ENCODE results near the gene SURF6.
"Not testable (repeated sequence)": the region's sequence is repeated elsewhere in the genome, so short reads cannot be mapped to it uniquely, and the experiment has no call there.

SURF6 gene

DNA sequence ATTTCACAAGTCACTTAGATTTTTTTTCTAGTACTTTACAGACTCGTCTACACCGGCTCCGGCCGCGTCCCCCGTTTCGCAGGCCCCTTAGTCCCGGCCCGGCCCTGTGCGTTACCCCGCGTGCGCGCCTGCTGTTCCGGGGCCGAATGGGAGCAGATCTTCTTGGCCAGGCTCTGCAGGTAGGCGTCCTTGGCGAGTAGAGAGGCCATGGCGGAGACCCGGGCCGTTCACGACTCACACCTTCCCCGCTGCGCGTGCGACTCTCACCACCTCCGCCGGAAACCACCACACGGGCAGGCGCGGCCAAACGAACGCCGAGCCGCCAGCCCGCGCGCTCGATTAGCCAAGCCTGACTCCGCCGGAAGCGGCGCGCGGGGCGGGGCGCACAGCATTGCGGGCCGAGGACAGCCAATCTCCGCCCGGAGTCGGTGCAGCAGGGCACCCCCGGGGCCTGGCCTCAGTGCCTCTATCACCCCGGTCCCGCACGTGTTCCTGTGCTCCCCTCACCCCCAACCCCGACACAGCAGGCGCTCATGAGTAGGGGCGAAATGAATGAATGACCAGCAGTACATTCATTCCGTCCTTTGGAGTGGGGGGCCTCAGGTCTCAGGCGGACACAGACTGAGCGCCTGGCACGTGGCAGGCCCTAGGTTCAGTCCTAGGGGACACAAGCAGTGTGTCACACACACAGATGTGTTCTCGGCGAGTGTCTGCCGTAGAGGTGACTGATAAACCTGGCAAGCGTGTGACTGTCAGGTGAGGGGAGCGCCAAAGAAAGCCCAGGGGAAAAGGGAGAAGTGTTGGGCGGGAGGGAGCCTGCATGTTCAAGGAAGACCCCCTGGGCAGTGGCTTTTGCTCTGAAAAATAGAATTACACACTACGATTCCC is at the start of gene SURF6:
SURF6 (minus strand) TSS at position 265 of the 888 bp plus-strand sequence; CDS start at position 209, 56 bp downstream.
- peak; percentile 94 for DNase-seq

DNA sequence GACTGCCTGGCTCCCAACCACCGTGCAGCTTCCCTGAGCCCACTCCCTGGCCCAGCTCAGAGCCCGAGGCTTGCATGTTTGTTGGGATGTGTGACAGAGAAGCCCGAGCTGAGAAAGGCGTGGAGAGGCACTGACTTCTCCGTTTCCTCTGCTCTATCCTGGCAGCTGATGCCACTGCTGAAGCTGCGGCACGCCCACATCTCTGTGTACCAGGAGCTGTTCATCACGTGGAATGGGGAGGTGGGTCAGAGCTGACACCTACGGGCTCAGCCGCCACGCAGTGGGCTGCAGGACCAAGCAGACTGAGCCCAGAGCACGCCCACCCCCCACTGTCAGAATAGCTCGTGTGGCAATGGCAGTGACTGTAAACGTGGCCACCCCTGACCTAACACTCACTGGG is 49.5 kb upstream of the SURF6 start:
- DNase-seq, result no peak

DNA sequence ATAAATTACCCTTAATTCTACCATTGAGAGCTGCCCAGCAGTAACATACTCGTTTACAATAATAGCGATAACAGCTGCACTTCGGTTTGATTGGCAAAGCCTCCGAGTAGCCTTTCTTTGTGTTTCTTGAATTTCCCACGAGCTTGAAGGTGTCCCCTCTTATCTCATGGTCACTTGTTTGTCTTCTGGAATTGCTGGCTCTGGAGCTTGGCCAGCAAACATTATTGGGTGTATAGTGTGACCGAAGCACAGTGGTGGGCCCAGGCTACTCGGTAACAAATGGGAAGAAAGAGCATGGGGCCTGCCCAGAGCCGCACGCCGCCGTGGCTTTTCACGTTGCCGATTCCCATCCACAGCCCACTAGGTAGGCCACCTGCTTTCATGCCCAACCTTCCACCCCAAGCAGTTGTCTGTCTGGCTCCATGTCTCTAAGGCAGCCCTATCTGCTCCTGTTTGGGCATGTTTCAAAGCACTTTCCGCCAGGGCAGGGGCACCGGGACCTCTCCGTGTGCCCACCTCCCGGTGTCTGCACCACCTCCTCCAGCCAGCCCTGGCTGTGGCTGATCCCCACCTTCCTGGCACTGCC is 48.8 kb upstream of the SURF6 start:
- DNase-seq, result no peak

DNA sequence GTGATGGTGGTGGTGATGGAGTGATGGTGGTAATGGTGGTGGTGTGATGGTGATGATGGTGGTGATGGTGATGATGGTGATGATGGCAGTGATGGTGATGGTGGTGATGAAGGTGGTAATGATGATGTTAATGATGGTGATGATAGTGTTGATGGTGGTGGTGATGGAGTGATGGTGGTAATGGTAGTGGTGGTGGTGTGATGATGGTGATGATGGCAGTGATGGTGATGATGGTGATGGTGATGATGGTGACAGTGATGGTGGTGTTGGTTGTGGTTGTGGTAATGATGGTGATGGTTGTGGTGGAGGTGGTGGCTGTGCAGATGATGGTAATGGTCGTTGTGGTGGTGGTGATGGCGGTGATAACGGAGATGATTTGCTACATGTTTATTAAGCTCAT is 47.5 kb upstream of the SURF6 start:
- no peak for DNase-seq

DNA sequence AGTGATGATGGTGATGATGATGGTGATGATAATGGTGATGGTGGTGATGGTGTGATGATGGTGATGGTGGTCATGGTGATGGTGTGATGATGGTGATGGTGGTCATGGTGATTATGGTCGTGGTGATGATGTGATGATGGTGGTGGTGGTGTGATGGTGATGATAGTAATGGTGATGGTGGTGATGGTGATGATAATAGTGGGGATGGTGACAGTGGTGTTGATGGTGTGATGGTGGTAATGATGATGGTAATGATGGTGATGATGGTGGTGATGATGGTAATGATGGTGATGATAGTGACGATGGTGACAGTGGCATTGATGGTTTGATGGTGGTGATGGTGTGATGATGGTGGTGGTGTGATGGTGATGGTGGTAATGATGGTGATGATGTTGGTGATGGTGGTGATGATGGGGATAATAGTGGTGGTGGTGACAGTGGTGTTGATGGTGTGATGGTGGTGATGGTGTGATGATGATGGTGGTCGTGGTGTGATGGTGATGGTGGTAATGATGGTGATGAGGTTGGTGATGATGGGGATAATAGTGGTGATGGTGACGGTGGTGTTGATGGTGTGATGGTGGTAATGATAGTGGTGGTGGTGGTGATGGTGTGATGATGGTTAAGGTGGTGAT is 46.6 kb upstream of the SURF6 start:
- DNase-seq, result no peak

DNA sequence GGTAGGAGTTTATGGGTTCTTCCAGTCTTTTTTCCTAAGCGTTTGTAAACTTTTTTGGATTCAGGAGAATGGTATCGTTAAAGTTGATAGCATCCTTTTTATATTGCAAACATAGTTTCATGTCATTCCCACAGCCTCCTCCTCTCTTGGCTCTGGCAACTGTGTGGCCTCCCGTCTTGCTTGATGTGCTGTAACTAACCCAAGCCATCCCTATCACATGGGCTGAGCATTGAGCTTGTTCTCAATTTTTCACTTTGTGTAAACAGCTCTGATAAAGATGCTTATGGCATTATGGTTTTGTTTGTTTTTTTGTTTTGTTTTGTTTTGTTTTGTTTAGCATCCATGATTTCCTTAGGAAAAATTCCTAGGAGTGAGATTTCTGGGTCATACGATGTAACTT is 44.7 kb upstream of the SURF6 start:
- no peak for DNase-seq

DNA sequence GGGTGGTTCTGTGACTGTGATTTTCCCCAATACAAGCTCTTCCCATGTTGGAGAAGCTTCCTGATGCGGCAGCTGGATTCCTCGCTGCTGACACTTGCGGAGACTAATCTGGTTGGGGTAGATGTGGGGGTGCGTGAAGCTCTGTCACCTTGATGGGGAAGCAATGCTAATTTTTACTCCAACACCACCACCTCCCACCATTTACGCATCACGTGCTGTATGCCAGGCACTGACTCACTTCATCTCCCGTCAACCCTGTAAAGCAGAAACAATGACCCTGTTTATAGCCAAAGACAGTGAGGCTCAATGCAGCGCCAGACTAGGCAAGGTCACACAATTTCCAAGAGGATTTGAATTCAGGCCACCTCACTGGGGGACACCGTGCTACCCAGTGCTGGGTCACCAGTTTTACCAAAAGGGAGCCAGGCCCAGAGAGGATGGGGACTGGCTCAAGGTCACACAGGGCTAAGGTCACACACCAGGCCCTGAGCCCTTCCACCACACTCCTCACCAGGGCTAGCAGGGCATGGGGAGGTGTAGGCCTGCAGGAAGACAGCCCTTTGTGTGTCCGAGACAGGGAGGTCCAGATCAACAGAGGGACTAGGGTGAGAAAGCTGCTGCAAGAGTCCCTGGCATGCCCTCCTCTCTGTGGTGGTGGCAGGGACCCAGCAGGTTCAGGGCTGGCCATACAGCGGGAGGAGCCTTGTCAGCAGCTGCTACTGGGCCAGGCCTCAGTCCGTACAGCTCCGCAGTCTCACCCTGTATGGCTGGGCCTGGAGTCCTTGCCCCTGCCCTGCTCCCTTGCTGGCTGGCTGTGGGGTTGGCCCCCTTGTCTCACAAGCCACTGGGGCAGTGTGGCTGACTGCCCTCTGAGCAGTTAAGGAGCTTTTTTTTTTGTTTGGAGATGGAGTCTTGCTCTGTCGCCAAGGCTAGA is 43.4 kb upstream of the SURF6 start:
- no peak for DNase-seq

DNA sequence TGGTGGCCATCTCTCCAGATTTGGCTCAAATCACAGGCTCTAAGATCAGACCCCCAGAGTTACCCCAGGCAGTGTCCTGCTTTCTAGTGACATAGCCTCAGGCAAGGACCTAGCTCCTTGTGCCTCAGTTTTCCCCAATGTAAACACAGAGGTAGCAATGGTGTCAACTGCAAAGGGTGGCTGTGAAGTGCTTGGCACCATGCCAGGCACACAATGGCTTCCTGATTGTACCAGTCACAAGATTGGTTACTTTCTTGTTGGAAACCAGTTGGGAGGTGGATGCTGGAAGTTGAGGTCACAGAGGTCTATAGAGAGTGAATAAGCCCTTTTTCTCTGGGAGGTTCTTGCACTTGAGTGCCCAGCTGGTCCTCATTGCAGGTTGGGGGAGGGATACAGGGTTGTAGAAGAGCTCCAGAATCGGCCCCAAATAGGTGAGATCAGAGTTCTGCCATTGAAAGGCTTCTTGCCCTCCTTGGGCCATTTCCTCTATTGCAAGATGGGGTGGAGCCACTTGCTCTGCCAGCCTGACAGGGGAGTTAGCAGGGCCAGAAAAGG is 42.5 kb upstream of the SURF6 start:
- no peak for DNase-seq

DNA sequence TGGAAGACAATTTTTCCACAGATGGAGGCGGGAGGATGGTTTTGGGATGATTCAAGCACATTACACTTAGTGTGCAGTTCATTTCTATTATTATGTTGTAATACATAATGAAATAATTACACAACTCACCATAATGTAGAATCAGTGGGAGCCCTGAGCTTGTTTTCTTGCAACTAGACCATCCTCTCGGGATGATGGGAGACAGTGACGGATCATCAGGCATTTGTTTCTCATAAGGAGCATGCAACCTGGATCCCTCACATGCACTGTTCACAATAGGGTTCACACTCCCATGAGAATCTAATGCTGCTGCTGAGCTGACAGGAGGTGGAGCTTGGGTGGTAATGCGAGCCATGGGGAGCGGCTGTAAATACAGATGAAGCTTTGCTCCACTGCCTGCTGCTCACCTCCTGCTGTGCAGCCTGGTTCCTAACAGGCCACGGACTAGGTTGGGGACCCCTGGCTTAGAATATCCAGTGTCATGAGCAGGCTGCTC is 41.8 kb upstream of the SURF6 start:
- DNase-seq, result no peak

DNA sequence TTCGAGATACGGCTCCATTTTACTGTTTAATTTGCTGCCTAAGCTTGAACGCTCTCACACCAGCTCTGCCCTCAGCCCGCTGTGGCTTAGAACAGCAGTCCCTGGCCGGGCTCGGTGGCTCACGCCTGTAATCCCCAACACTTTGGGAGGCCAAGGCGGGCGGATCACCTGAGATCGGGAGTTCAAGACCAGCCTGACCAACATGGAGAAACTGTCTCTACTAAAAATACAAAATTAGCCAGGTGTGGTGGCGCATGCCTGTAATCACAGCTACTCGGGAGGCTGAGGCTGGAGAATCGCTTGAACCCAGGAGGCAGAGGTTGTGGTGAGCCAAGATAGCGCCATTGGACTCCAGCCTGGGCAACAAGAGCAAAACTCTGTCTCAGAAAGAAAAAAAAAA is 41.3 kb upstream of the SURF6 start:
- DNase-seq, result not testable (repeated sequence)

DNA sequence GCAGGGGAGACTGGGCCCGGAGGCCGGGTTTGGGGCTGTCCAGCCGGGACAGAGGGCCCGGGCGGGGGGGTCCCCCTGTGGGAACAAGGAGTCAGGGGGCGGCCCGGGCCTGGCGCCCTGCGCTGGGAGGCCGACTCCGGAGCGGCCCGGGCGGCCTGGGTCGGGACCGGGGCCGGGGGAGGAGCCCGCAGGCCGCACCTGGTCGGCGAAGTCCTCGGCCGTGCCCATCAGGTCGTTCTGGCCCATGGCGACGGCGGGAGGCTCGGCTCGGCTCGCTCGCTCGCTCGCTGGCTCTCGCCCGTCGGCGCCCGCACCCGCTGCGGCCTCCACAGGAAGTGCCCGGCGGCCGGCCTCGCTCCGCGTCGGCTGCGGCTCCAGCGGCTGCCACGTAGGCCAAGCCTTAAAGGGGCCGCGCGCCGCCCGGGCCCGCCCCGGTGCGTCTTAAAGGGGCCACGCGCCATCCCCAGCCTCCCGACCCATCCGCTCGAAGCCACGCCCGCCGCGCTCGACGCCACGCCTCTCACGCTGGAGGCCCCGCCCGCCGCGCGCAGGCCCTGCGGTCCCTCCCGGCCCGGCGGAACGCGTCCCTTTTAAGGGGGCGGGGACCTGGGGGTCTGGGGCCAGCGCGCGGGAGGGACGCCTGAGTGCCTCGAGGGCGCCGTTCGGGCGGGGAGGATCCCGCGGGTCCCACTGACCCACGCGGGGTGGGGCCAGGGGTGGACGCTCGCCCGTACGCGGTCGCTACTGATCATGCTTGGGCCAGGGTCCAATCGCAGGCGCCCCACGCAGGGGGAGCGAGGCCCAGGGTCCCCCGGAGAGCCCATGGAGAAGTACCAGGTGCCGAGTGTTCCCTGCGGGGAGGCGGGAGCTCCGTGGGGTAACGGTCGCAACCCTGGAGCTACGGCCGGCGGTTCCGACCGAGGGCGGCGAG is 40.0 kb upstream of the SURF6 start, which contains the start of the genes STKLD1 and SURF4:
STKLD1 (plus strand) TSS at position 643 of the 931 bp plus-strand sequence; CDS start at position 751, 108 bp downstream.
SURF4 (minus strand) TSS at position 337 of the 931 bp plus-strand sequence; CDS start at position 246, 91 bp downstream.
- peak; percentile 95 for DNase-seq

DNA sequence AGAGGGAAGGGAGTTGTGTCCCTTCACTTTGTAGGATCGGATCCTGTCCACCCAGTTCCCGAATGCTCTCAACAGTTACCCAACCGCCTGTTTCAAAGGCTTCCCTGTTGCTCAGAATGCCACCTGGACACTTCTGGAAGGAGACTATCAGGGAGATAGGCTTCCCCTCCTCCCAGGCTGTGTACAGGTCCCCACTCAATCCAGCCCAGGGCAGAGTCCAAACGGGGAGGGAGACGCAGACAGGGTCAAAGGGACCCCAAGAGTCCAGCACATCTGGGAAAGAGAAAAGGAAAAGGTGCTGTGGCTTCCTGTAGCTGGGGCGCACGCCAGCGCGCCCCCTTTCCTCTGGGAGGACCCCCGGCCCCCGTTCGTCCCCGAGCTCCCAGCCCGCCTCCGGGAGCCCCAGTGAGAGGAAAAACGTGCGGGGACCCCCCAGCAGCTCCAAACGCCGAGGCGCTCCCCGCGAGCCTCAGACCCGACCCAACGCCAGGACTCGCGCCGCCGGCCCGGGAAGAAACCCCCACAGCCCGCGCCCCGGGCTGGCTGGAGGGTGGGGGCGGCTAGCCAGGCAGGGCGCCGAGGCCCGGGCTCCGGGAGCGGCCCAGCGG is 39.2 kb upstream of the SURF6 start:
- DNase-seq, result no peak

DNA sequence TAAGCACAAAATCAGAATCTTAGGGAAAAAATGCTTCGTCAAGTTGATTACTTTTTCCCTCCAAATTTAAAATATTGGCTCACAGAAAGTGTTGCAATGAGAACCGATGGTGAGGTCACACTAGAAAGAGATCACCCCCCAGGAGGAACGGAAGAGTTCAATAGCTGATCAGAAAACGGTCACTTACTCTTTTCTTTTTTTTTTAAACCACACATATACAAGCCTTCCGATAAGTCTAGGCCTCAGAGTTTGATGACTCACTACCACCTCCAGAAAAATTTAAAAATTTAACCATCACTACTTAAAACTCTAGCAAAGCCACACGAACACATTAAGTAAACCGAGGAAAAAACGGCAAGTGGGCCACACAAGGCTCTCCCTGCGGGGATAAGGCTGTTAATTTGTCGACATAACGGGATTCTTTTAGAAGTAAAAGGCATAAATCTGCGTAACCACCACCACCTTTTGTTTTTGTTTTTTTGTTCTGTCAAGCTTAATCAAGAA is 38.7 kb upstream of the SURF6 start:
- peak; percentile 65 for DNase-seq

DNA sequence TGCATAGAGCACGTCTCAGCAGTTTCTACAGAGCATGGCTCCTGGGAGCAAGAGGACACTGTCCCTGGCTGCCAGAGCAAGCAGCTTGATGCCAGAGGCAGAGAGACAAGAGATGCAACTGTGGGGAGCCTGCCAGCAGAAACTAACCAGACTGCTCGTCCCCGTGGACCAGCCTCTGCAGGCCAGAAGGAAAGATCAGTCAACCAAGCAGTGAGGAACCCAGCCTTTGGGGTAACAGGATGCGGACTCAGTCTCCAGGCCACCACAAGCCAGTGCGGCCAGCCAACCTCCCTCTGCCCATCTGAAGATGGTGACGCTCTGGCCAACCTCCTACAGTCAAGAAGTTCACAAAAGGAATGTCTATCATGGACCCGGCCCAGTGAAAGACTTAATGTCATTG is 36.2 kb upstream of the SURF6 start:
- no peak for DNase-seq

DNA sequence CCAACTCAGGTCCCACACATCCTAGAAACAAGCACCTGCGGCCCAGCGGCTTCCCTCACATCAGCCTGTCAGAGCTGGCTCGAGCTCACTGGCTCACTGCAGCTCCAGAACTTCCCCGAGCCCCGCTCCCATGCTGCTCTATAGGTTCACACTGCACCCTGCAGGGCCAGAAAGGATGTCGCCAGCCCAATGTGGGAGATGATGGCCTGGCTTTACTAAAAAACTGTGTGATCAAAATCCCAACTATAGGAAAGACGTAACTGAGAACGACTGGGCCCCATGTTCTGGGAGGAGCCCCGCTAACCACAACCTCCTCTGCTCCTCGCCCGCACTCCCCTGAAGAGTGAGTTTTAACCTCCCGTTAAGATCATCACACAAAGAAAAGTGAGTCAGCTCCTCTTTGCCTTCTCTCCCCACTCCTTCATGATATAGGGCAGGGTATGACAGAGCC is 35.3 kb upstream of the SURF6 start:
- DNase-seq, result peak; percentile 76

DNA sequence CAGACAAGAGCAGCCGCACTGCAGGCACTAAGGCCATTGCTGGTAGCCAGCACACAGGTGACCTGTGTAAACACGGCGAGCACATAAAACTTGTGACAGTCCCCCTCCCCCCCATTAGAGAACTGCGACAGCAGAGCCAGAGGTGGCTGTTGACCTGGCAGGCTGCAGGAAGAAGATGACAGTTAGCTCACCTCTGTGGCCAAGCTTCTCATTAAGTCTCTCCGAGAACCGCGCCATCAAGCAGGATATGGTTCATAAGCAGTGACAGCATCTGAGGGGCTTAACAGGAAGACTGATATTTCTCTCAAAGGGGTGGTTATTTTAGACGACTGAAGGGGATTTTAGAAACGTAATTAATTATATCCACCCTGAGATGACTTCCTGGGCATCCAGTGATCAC is 34.7 kb upstream of the SURF6 start:
- DNase-seq, result peak; percentile 70

DNA sequence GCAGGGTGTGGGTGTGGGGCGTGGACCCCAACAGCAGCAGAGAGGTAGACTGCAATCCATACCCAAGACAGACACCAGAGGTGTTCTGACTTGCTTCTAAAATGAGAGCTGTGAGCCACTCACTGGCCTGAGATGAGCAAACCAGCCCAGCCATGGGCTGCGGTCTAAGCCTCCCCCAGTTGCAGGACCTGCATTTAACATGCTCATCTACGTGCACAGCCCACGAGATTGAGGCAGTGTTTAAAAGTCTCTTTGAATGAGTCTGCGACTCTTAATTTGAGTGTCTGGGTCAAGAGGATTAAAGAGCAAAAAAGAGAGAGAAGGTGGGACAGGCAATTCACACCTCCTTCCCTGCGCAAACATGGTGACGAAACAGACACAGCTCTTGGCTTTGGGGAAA is 33.9 kb upstream of the SURF6 start:
- DNase-seq, result no peak

DNA sequence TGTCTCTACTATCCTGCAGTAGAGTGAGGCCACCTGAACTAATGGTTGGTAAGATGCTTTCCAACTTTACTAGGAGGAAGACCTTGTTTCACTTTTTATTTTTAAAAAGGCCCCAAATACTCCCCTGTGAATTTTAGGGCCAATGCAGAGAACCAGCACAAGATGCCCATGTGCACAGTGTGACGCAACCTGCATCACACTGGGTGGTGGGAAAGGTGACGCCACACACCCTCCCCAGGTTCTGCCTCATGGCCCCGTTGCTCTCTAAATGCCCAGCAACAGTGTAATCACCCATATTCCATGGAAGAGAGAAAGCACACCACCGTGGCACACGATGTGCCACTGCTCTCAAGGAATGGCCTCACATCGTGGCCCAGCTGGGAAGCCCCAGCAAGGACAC is 33.4 kb upstream of the SURF6 start:
- no peak for DNase-seq

DNA sequence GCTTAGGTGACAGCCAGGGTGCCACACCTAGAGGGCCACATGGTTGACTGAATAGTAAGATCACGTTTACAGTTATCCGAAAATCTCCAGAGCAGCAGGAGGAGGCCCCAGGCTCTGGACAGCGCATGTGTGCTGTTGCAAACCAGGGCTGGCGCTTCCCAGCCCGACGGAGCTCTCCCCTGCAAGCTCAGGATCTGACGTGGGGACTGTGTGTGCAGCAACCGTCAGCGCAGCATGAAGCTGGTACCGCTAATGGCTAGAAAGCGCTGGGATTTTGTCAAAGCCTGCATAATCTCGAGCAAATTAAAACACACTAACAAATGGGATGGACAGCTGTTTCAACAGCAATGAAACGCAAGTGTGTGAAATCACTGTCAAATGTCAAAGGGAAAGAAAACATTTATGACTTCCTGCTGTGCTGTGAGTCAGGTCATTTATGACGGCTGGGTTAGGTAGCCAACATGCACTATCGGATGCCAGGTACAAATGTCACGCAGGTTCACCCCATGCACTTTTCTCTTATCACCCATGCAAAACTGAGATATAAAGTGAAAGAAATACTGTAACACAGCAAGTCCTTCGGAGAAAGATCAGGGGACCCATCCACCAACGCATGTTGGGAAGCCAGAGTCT is 32.4 kb upstream of the SURF6 start:
- no peak for DNase-seq

DNA sequence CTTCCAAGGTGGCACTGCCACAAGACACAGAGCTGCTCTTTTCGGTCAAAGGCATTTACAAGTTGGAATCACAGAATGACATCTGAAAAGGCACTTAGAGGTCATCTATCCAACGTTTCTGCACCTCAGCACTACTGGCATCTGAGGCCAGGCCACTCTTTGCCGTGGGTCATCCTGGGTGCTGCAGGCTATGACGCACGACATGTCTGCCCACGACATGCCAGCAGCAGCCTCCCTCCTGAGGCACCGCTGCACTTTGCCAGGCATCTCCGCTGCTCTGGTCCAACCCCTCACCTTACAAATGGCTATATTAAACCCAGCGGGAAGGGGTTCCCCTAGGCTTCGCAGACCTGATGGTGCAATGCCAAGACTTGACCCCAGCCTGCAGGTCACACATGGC is 31.8 kb upstream of the SURF6 start:
- DNase-seq, result no peak
